Measurements from ENCODE around the gene KLHL24. TPM values are rescaled to one million over a fixed set of nuclear protein-coding genes. Genes with fewer than 3 reads are reported as not detected.

KLHL24 gene
- total RNA-seq, 1 experiment from 2014 or later = 17.7 TPM

GRCh38 chr3:183594636-183595035 is 40.8 kb upstream of the KLHL24 start:
- no peak overlapping the region for H3K23ac ChIP-seq (ENCODE audit: insufficient read length, low read depth, low read length)
- H3K4ac ChIP-seq (ENCODE audit: low read depth, low read length) = no peak overlapping the region
- no peak overlapping the region for H3K14ac ChIP-seq (ENCODE audit: insufficient read depth, low read length)
- no peaks in the 10 kb centered on the region for H3K23me2 ChIP-seq (ENCODE audit: insufficient read length, low read depth, low read length, poor library complexity, severe bottlenecking)
- no peak overlapping the region for H3K4me2 ChIP-seq (ENCODE audit: insufficient read depth, insufficient read length, low read length)
- no peak overlapping the region for H3K4me3 Mint-ChIP-seq
- H3T11ph ChIP-seq (ENCODE audit: low read length) = no peak overlapping the region
- H3K4me1 Mint-ChIP-seq = peaks cover 19 to 31% of the 10 kb centered on the region in 2 experiments
- no peak overlapping the region for H4K91ac ChIP-seq (ENCODE audit: insufficient read length, low read depth, low read length)
- no peaks in the 10 kb centered on the region for H3K79me2 ChIP-seq (ENCODE audit: insufficient read depth, low read length)
- H3K27me3 Mint-ChIP-seq (ENCODE audit: low read depth) = peaks cover 2% of the 10 kb centered on the region
- no peak for TF ChIP-seq CTCF (conservative IDR thresholded peaks at IDR 0.05)
- H3K9me3 Mint-ChIP-seq = peaks cover 16 to 20% of the 10 kb centered on the region in 2 experiments
- no peak overlapping the region for H3K27ac ChIP-seq (ENCODE audit: insufficient read length, low read depth, low read length)
- H4K8ac ChIP-seq (replicated peaks; ENCODE audit: insufficient read length, low read depth, low read length) = no peak overlapping the region
- no peak overlapping the region for H3K27ac Mint-ChIP-seq
- H2BK120ac ChIP-seq (ENCODE audit: low read depth, low read length, poor library complexity, severe bottlenecking) = no peak overlapping the region
- H2BK12ac ChIP-seq (ENCODE audit: insufficient read length, low read depth, low read length) = no peak overlapping the region
- H4K20me1 ChIP-seq (ENCODE audit: control insufficient read depth, insufficient read depth, insufficient read length) = no peaks in the 10 kb centered on the region
- H3K36me3 Mint-ChIP-seq (ENCODE audit: insufficient read depth in 1 of 3, low read depth in 3 of 3) = peaks cover 9 to 18% (median 11%) of the 10 kb centered on the region in 3 experiments; a peak in 5 of 7 replicates
- H4K5ac ChIP-seq (ENCODE audit: insufficient read length, low read depth, low read length) = no peak overlapping the region
- H3K56ac ChIP-seq (ENCODE audit: insufficient read length, low read depth, low read length) = no peak overlapping the region
- no peak overlapping the region for H2AFZ ChIP-seq (ENCODE audit: low read length)
- no peaks in the 10 kb centered on the region for H3K79me1 ChIP-seq (ENCODE audit: insufficient read depth, low read depth, low read length, poor library complexity, severe bottlenecking)
- H3K4me1 ChIP-seq (ENCODE audit: insufficient read depth, low read length) = peaks cover 5% of the 10 kb centered on the region; the same call in 1 of the 2 replicates
- no peak overlapping the region for H2AK5ac ChIP-seq (ENCODE audit: insufficient read length, low read length)
- no peak overlapping the region for H2BK15ac ChIP-seq (ENCODE audit: low read depth, low read length)
- H3K9me3 ChIP-seq (ENCODE audit: control insufficient read depth, low read depth, low read length) = no peaks in the 10 kb centered on the region
- H3K9ac ChIP-seq (ENCODE audit: extremely low read depth, insufficient read length, low read length) = no peak overlapping the region
- no peak overlapping the region for H2BK5ac ChIP-seq (ENCODE audit: insufficient read length, low read length)
- no peaks in the 10 kb centered on the region for H3K27me3 ChIP-seq (ENCODE audit: insufficient read depth, low read length)
- no peak for DNase-seq
- H3K18ac ChIP-seq (ENCODE audit: insufficient read length, low read depth, low read length) = no peak overlapping the region
- no peak overlapping the region for H2BK20ac ChIP-seq (ENCODE audit: low read depth, low read length, poor library complexity, severe bottlenecking)
- WGBS (ENCODE audit: extremely low coverage, insufficient read length, low lambda C conversion rate) = no CpG with 5 or more reads among the region's 2 CpGs

Data from H9 (cell line).